GM12878 (cell line): ENCODE measurements around the gene AURKA. TPM values are rescaled to one million over a fixed set of nuclear protein-coding genes. Genes with fewer than 3 reads are reported as not detected.

ENCODE experiments used
- ATAC-seq: fragments of 200-7000 bp; cut with Tn5 transposase; 3 replicates; pipeline ENCODE4 v1.9.1; 2020; ENCODE audit warnings: mild to moderate bottlenecking, moderate library complexity
- BruUV-seq: library from RNA; stranded (reverse); fragments of 400-500 nt; replicated peaks from 2 replicates; lab custom pipeline; 2021; lab: Mats Ljungman, UMichigan
- CTCF ChIA-PET: fragments of 300-600 bp; sonication (Branson Sonifier 250); formaldehyde crosslinking; extraction: SDS; loops from one replicate; lab custom pipeline; 2021; ENCODE audit warnings: inconsistent platforms; lab: Yijun Ruan, JAX
- POLR2A ChIA-PET: fragments of 350-600 bp; formaldehyde crosslinking; extraction: SDS; loops from one replicate; lab custom pipeline; 2021; ENCODE audit warnings: inconsistent platforms; lab: Charles Lee
- RAD21 ChIA-PET: fragments of 300-600 bp; sonication (Branson Sonifier 250); formaldehyde crosslinking; loops from one replicate; lab custom pipeline; 2023; ENCODE audit warnings: antibody characterized with exemption; ENCODE audit not compliant: unreplicated experiment; lab: Charles Lee
- SMC1A ChIA-PET: fragments of 300-600 bp; sonication (Branson Sonifier 250); formaldehyde crosslinking; loops from one replicate; lab custom pipeline; 2023; ENCODE audit not compliant: unreplicated experiment, uncharacterized antibody; lab: Charles Lee
- DNase-seq: peaks from one replicate; pipeline ENCODE4 v3.0.0-alpha.2; 2011; ENCODE audit warnings: low read depth, low spot score
- FAIRE-seq: peaks from 3 replicates; lab custom pipeline; 2011; peaks lifted over from hg19 to GRCh38; lab: Jason Lieb, UNC
- H2AFZ ChIP-seq: 2 replicates; pipeline ENCODE4 v1.6.0; 2011; ENCODE audit warnings: low read depth, low read length, control low read depth; ENCODE audit not compliant: control insufficient read depth
- H3K27ac ChIP-seq: 2 replicates; pipeline ENCODE4 v1.5.1; 2011; ENCODE audit warnings: control low read depth; ENCODE audit not compliant: control insufficient read depth, insufficient read depth
- H3K27me3 ChIP-seq, 2 experiments: replicated peaks in 1 of 2; 2 replicates each; pipeline versions ENCODE4 v1.6.0 to v1.6.1; 2011; ENCODE audit warnings: low read length in 1 of 2; ENCODE audit not compliant: control insufficient read depth in 2 of 2, insufficient read depth in 2 of 2
- H3K36me3 ChIP-seq, 2 experiments: 2 replicates each; pipeline ENCODE4 v1.5.1; 2011; ENCODE audit warnings: low read length in 1 of 2; ENCODE audit not compliant: control insufficient read depth in 2 of 2, insufficient read depth in 2 of 2
- H3K4me1 ChIP-seq: 2 replicates; pipeline ENCODE4 v1.6.1; 2011; ENCODE audit warnings: mild to moderate bottlenecking, low read length, moderate library complexity, mixed read lengths; ENCODE audit not compliant: control insufficient read depth, insufficient read depth
- H3K4me2 ChIP-seq: 2 replicates; pipeline ENCODE4 v1.6.0; 2011; ENCODE audit warnings: control low read depth; ENCODE audit not compliant: control insufficient read depth, insufficient read depth
- H3K4me3 ChIP-seq: fragments of 200-600 bp; sonication (generic); 2 replicates; pipeline ENCODE4 v1.5.1; 2016
- H3K79me2 ChIP-seq: 2 replicates; pipeline ENCODE4 v1.6.0; 2011; ENCODE audit warnings: low read length; ENCODE audit not compliant: control insufficient read depth, insufficient read depth
- H3K9ac ChIP-seq: 2 replicates; pipeline ENCODE4 v1.8.0; 2011; ENCODE audit warnings: low read length, control low read depth, mixed read lengths; ENCODE audit not compliant: control insufficient read depth, insufficient read depth
- H3K9me3 ChIP-seq: replicated peaks from 3 replicates; pipeline ENCODE4 v1.5.1; 2011; ENCODE audit warnings: mild to moderate bottlenecking, low read length; ENCODE audit not compliant: control insufficient read depth, insufficient read depth
- H4K20me1 ChIP-seq: 2 replicates; pipeline ENCODE4 v1.6.0; 2011; ENCODE audit not compliant: control insufficient read depth, insufficient read depth
- EGR1 ChIP-seq, 2 experiments: IDR thresholded peaks; 1 replicate in 1 of 2; 2 replicates in 1 of 2; pipeline ENCODE4 v1.6.1; 2011 to 2012; ENCODE audit warnings: low read depth in 2 of 2, low read length in 2 of 2, borderline replicate concordance in 1 of 2, mild to moderate bottlenecking in 1 of 2, moderate library complexity in 1 of 2
- NKRF ChIP-seq: fragments of 450-650 bp; conservative IDR thresholded peaks from 2 replicates; pipeline ENCODE4 v1.6.1; 2017; ENCODE audit warnings: mild to moderate bottlenecking, moderate library complexity
- SUZ12 ChIP-seq: fragments of 200-600 bp; sonication (generic); IDR thresholded peaks from one replicate; pipeline ENCODE4 v1.6.1; 2018; ENCODE audit warnings: antibody characterized with exemption, mild to moderate bottlenecking; ENCODE audit not compliant: unreplicated experiment
- WGBS: methylation state at CpG from one replicate; pipeline ENCODE4 v1.1.6; 2016; ENCODE audit warnings: low lambda C conversion rate; ENCODE audit not compliant: insufficient replicate concordance, insufficient coverage; ENCODE audit errors: missing lambda C conversion rate; 5-methylcytosine and 5-hydroxymethylcytosine counted together
- in situ Hi-C: fragments of 300-500 bp; cut with MboI; formaldehyde crosslinking; loops from 9 replicates; pipeline ENCODE4 v1.14.3; 2018; ENCODE audit warnings: mixed read lengths
- intact Hi-C: fragments of 100-400 bp; cut with micrococcal nuclease; formaldehyde crosslinking; loops from one replicate; pipeline ENCODE4 v1.14.2; 2022; ENCODE audit not compliant: unreplicated experiment
- polyA plus RNA-seq, 11 experiments: library from polyadenylated mRNA; depleted of rRNA in 4 of 11; unstranded in 6 of 11; stranded (reverse) in 5 of 11; fragments of >200 nt; fragmentation: Nextera tagmentation in 4 of 11; fragmentation: Illumina TruSeq in 1 of 11; extraction: Ambion mirVana in 4 of 11; extraction: Trizol in 1 of 11; gene quantifications; 1 replicate in 1 of 11; 2 replicates in 10 of 11; pipeline versions ENCODE4 v1.2.1 to v1.2.3, GENCODE V29; 2011 to 2016; ENCODE audit warnings: inconsistent platforms in 2 of 11, missing spikeins in 2 of 11, low read depth in 1 of 11
- total RNA-seq, 4 experiments: library from RNA; depleted of rRNA in 3 of 4; stranded (reverse); fragments of >200 nt in 3 of 4; fragmentation: Illumina TruSeq in 1 of 4; extraction: Trizol in 1 of 4; gene quantifications; 2 replicates each; pipeline versions ENCODE4 v1.2.1 to v1.2.3, GENCODE V29; 2013 to 2021

Gene AURKA
- total and polyA plus RNA-seq, 10 of the 15 experiments (the other 5 are each of a cell fraction or from before 2014, with no cell fraction given): 57.3 to 122 (median 73.4) TPM

GRCh38 chr20:56372850-56373249 is 19.2 kb downstream of the AURKA start:
- in situ Hi-C loops: no loop called here
- no TSS peak for BruUV-seq
- no peak overlapping the region for H3K9ac ChIP-seq
- no peaks in the 10 kb centered on the region; the same call in 1 of the 2 replicates for H3K4me1 ChIP-seq
- 0% methylated on average over 1 of the region's 1 CpG for WGBS
- H2AFZ ChIP-seq: no peak overlapping the region
- intact Hi-C loops: no loop called here
- no peaks in the 10 kb centered on the region for H3K9me3 ChIP-seq
- ATAC-seq: no peak; the same call in 2 of the 3 replicates
- no peaks in the 10 kb centered on the region for H3K27me3 ChIP-seq
- no peaks in the 10 kb centered on the region for H4K20me1 ChIP-seq
- CTCF ChIA-PET: interaction anchor here (1.1 to 1.9 kb wide), 2 partner anchors 11 to 30 kb away, joined by 3 to 8 read pairs; no protein-coding TSS in a partner anchor
- no peak overlapping the region for H3K4me3 ChIP-seq
- H3K36me3 ChIP-seq: peaks cover 14 to 41% of the 10 kb centered on the region in 2 experiments
- H3K27ac ChIP-seq: no peak overlapping the region
- no peak for FAIRE-seq
- SMC1A ChIA-PET: interaction anchor here (1.6 to 2.5 kb wide), 2 partner anchors 11 to 13 kb away, joined by 3 to 10 read pairs; partner anchors contain the start of gene FAM210B
- peaks cover 7% of the 10 kb centered on the region for H3K79me2 ChIP-seq
- no peak for DNase-seq
- POLR2A ChIA-PET: interaction anchor here (0.9 to 1.1 kb wide), 2 partner anchors 14 to 18 kb away, joined by 3 to 7 read pairs; partner anchors contain the start of gene FAM210B
- no peak overlapping the region for H3K4me2 ChIP-seq
- RAD21 ChIA-PET: interaction anchor here (1.0 to 1.4 kb wide), 3 partner anchors 14 to 22 kb away, joined by 3 to 5 read pairs (median 4); partner anchors contain the start of genes AURKA, CSTF1 and FAM210B
- TF ChIP-seq NKRF (no peak), EGR1 (IDR thresholded peaks at IDR 0.05; ENCODE audit: borderline replicate concordance in 1 of 2, low read depth in 2 of 2, low read length in 2 of 2) (no peak), SUZ12 (no peak)
